T-helper 9 cell (primary cell): Measurements from ENCODE around the gene MAEL.
"Not testable (repeated sequence)": the region's sequence is repeated elsewhere in the genome, so short reads cannot be mapped to it uniquely, and the experiment has no call there.

Experiments used
- DNase-seq: peaks from one replicate; pipeline ENCODE4 v3.0.0-alpha.2; 2020

The MAEL gene

DNA sequence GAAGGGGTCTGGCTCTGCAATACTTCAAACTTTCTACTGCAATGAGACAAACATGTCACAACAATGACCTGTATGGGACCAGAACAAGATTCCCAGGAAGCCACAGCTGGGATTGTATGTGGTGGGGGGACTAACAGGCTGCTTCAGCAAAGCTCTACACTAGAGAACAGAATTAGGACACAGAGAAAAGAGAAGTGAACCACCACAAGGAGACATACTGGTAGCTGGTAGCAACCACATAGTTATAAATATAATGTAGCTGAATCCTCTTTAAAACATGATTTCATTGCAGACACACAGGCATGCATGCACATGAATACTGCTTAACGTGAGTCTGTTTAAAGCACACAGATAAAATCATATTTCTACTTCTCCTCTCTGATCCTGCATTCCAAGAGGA is 10.3 kb upstream of the MAEL start:
- no peak for DNase-seq

DNA sequence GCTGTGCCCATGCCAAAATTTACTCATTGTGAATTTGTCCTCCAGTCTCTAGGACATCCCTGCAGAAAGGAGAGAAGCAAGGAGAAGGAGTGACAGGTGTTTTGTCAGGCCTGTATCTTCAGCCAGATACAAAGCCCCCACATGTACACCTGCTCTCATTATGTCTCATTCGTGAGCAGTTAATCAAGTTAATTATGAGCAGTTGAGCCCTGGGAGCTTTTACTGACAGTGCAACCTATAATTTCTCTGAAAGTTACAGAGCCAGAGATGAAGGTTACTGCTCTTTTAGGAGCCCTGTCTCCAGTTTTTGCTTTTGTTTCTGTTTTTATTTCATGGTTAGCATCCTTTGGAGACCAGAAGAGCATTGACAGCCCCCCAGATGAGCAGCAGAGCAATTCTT is 8.7 kb upstream of the MAEL start:
- no peak for DNase-seq

DNA sequence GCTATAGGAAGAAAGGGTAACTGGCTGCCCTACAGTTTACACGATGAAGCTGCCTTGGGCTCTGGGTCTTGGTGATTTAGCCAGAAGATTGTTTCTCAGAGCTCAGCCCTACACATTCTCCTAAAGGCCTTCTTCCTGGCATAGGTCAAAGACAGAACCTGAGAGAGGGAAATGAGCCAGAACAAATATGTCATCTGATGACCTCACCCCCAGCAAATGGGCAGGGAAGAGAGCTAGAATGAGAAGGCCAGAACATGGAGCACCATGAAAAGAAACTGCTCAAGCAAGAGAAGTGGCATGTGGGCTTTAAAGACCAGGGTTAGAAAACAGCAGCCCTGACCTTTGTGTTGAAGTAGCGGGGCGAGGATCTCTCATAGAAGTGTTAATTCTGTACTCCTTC is 8.3 kb upstream of the MAEL start:
- no peak for DNase-seq

GRCh38 chr1:166981589-166981988 is 7.5 kb upstream of the MAEL start:
- no peak for DNase-seq

GRCh38 chr1:166999075-166999474 is 10.0 kb downstream of the MAEL start:
- no peak for DNase-seq

DNA sequence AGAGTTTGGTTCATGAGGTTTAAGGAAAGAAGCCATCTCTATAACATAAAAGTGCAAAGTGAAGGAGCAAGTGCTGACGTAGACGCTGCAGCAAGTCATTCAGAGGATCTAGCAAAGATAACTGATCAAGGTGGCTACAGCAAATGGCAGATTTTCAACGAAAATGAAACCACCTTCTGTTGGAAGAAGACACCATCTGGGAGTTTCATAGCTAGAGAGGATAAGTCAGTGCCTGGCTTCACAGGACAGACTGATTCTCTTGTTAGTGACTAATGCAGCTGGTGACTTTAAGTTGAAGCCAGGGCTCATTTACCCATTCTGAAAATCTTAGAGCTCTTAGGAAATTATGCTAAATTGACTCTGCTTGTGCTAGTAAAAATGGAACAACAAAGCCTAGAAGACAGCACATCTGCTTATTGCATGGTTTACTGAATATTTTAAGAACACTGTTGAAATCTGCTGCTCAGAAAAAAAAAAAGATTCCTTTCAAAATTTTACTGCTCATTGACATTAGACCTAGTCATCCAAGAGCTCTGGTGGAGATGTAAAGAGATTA is 10.5 kb downstream of the MAEL start:
- no peak for DNase-seq

DNA sequence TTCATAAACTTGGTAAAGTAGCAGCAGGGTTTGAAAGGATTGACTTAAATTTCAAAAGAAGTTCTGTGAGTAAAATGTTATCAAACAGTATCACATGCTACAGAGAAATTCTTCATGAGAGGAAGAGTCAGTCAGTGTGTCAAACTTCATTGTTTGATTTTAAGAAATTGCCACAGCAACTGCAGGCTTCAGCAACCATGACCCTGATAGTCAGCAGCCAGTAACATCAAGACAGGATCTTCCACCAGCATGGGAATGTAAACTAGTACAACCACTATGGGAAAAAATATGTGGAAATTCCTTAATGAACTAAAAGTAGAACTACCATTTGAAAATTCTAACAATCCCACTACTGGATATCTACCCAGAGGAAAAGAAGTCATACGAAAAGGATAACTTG is 11.5 kb downstream of the MAEL start:
- no peak for DNase-seq

- DNase-seq = no peak
These were observed 13.3 kb downstream of the MAEL start for GRCh38 chr1:167002354-167002753.

- DNase-seq = no peak
These were observed 14.6 kb downstream of the MAEL start for GRCh38 chr1:167003711-167004110.

- no peak for DNase-seq
These were observed 22.6 kb downstream of the MAEL start for GRCh38 chr1:167011560-167012191.

- no peak for DNase-seq
These were observed 23.5 kb downstream of the MAEL start for GRCh38 chr1:167012570-167012969.

DNA sequence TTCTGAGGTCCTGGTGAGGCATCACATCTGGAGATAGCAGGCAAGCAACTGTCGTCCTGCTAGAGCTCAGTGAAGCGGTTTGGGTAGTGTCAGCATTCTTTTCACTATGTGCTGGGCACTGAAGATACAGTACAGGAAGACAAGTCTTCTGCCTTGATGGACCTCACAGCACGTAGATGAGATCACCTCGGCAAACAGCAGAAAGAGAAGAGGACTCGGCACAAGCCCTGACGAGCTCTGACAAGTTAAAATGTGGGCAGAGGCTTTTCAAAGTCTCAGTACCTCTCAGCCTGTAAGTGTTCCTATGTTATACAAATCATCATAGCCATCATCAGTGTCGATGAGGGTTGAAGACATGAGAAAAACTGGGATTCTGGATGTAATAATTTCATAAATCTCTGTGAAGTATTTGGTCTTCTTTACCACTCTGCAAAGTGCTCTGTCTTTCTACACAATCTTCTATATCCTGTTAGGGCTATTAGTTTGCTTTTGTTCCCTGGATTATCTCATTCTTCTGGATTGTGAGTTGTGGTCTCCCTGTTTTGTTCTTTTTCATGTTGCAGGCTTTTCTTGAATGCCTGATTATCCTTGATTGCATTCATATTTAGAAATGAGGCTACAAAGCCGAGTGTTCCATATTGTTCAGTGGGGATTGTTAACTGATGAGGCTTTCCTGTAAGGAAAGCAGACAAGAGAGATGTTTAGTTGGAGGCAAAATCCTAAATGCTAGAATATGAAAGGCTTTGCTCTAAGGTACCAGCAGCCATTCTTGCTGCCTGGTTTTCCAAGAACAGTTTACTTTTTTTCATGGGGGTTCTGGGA is 24.2 kb downstream of the MAEL start:
- DNase-seq = no peak

- no peak for DNase-seq
These were observed 27.1 kb downstream of the MAEL start for GRCh38 chr1:167016100-167016750.

- no peak for DNase-seq
These were observed 33.3 kb downstream of the MAEL start for GRCh38 chr1:167022384-167022783.

DNA sequence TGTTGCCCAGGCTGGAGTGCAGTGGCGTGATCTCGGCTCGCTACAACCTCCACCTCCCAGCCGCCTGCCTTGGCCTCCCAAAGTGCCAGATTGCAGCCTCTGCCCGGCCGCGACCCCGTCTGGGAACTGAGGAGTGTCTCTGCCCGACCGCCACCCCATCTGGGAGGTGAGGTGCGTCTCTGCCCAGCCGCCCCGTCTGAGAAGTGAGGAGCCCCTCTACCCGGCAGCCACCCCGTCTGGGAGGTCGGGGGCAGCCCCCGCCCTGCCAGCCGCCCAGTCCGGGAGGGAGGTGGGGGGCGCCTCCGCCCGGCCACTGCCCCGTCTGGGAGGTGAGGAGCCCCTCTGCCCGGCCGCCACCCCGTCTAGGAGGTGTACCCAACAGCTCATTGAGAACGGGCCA is 40.5 kb downstream of the MAEL start:
- not testable (repeated sequence) for DNase-seq

GRCh38 chr1:167033646-167034045 is 44.6 kb downstream of the MAEL start:
- no peak for DNase-seq

DNA sequence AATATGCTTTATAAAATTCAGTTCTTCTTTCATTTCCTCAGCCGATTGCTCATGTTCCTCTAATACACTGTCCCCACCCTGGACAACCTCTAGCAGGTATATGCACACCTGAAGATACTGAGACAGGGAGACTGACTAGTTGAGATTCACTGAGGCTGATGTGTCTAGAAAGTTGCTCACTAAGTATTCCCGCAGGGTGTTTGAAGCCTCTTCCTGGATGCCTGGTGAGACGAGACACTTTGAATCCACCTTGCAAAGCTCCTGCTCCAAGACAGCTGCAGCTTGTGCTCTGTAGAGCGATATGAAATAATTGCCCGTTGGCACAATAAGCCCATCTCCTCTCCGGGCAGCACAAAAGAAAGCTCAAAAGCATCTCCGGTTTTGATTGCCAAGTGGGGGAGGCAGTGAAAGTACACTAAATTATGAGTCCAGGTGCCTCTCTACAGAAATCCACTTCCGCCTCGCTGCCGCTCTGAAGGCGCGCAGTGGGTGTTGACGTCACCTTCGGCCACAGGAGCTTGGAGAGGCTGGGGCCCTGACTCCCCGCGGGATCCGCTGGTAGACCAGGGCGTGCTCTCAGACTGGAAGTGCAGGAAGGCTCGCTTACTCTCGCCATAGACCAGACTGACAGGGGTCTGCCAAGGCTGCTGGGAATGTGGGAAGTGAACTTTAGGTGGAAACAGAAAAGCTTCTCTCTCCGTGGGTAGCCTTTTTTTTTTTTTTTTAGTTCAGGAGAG is 54.8 kb downstream of the MAEL start:
- peak; percentile 64 for DNase-seq

GRCh38 chr1:167051907-167052306 is 62.8 kb downstream of the MAEL start:
- DNase-seq = no peak

DNA sequence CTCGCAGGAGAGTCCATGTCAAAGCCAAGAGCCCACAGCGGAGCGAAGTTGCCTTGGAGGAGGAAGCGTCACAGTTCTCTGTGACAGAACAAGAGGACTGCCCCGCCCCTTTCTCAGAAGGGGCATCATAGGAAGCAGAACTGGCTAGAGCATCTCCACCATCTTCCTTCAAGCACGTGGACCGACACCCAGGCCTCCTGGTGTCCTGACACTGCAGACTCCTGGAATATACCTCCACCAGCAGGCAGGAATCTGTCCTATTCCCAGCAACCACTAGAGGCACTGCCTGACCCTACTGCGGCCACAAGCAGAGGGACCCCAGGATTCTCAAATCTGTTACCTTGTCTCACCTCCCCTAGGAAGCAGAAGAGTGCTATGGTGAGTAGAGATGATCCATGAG is 63.3 kb downstream of the MAEL start:
- no peak for DNase-seq

GRCh38 chr1:167054531-167054930 is 65.5 kb downstream of the MAEL start:
- no peak for DNase-seq

DNA sequence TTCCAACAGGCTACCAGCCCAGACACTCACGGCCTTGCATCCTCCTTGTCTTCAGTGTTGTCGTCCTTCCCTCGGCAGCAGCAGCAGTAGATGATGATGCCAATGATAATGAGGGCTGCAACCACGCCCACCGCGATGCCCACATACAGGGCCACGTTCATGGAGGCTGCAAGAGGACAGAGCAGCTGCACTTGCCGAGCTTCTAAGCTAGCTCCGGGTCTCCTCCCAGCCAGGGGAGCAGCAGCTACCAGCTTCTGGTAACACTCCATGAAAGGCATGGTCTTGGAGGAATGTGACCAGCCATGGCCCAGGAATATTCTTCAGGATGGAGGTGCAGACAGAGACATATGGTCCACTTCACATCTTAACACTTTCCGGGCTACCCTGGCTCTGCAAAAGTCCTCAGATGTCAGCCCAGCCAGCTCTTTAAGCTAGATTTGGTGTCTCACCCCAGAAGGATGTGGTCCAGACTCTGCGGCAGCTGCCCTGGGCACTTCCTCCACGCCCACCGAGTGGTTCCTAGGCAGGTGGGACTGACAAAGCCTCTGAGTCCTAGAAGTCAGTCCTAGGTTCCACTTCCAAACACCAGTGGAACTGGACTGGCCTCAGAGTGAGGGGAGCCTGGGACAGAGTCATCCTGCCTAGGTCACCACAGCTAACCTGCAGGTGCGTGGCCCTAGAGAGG is 66.0 kb downstream of the MAEL start:
- DNase-seq = no peak

GRCh38 chr1:167056529-167057231 is 67.6 kb downstream of the MAEL start:
- no peak for DNase-seq
